Activated CD8-positive, alpha-beta memory T cell treated with anti-CD3 and anti-CD28 coated beads, Interleukin-2, amount 10 ng/mL, durations not matched to agents 7 days and 5 days (primary cell): Measurements from ENCODE around the gene KCNH2. TPM values are rescaled to one million over a fixed set of nuclear protein-coding genes. Genes with fewer than 3 reads are reported as not detected.
"Not testable (repeated sequence)": the region's sequence is repeated elsewhere in the genome, so short reads cannot be mapped to it uniquely, and the experiment has no call there.

ENCODE experiments used
- ATAC-seq: fragments of 150-1000 bp; cut with Tn5 transposase; one replicate; pipeline ENCODE4 v1.10.0; 2021; ENCODE audit warnings: moderate library complexity
- CTCF ChIA-PET: fragments of 350-600 bp; sonication (Branson Sonifier 250); formaldehyde crosslinking; loops from one replicate; lab custom pipeline; 2021; ENCODE audit warnings: antibody characterized with exemption; lab: Charles Lee
- DNase-seq: peaks from one replicate; pipeline ENCODE4 v3.0.0-alpha.2; 2020
- H3K27ac Mint-ChIP-seq: one replicate; pipeline ENCODE4 v1.8.0; 2021; ENCODE audit warnings: mild to moderate bottlenecking, mixed read lengths
- H3K27me3 Mint-ChIP-seq: one replicate; pipeline ENCODE4 v1.8.0; 2021; ENCODE audit warnings: mixed read lengths
- H3K36me3 Mint-ChIP-seq: one replicate; pipeline ENCODE4 v1.8.0; 2021; ENCODE audit warnings: mild to moderate bottlenecking, mixed read lengths
- H3K4me1 Mint-ChIP-seq: one replicate; pipeline ENCODE4 v1.8.0; 2021; ENCODE audit warnings: mixed read lengths
- H3K4me3 Mint-ChIP-seq: one replicate; pipeline ENCODE4 v1.8.0; 2021; ENCODE audit warnings: mild to moderate bottlenecking, moderate library complexity, mixed read lengths
- H3K9me3 Mint-ChIP-seq: one replicate; pipeline ENCODE4 v1.8.0; 2022; ENCODE audit warnings: low read depth, mixed read lengths
- total RNA-seq, 2 experiments: library from RNA; stranded (reverse); gene quantifications; one replicate each; pipeline ENCODE4 v1.2.3, GENCODE V29; 2021

Gene KCNH2
- under 1 TPM in 1 of 2 experiments, not detected in 1; 0.07 TPM for total RNA-seq

DNA sequence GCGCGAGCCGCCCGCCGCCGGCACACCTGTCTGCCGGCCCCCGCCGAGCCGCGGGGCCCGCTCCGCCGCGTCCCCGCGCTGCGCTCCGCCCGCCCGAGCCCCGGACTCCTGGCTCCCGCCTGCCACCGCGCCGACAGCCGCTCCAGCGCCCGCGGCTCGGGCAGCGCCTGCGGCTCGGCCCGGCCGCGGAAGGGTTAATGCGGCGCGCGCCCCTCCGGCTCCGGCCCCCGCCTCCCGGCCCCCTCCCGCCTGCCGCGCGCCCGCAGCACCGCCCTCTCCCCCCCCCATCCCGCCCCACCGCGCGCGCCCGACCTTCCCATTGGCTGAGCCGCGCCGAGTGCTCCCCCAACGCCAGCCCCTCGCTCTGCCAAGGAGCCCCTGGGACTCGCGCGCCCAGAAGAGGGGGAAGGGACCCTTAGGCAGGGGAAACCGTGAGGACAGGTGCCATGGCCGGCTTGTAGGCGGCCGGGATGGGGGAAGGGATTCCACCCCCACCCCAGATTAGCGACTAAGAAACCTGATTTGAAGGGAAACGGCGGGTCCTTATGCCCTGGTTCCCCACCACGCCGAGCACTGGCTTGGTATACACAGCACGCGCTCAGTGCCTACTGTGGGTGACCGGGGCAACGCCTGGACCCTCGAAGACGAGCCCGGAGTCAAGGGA, at the start of gene KCNH2:
KCNH2 (minus strand) TSS at position 196 of the 664 bp plus-strand sequence. CDS start 408 bp downstream, outside the sequence.
- Mint-ChIP-seq H3K36me3 (no peaks in the 10 kb centered on the region), H3K9me3 (no peaks in the 10 kb centered on the region), H3K27ac (no peak within 1 kb of the TSS), H3K27me3 (peaks cover 61% of the 10 kb centered on the region), H3K4me3 (peak within 1 kb of the TSS; percentile 14), H3K4me1 (peaks cover 21% of the 10 kb centered on the region)
- DNase-seq (no peak), ATAC-seq (no peak)
- CTCF ChIA-PET: interaction anchor here (0.6 to 1.7 kb wide), 6 partner anchors 9 to 80 kb away, joined by 3 to 6 read pairs (median 5); no protein-coding TSS in a partner anchor

- H3K9me3 Mint-ChIP-seq, ATAC-seq, H3K27me3 Mint-ChIP-seq, DNase-seq, H3K36me3 Mint-ChIP-seq: not testable (repeated sequence)
- peaks cover 20% of the 10 kb centered on the region for H3K4me1 Mint-ChIP-seq
- H3K27ac Mint-ChIP-seq: peak overlapping the region; percentile 95
- peak overlapping the region; percentile 88 for H3K4me3 Mint-ChIP-seq
- CTCF ChIA-PET: interaction anchor here (0.8 to 7.2 kb wide), 17 partner anchors 9 to 708 kb away, joined by 3 to 66 read pairs (median 5); partner anchors contain the start of genes CHPF2, FASTK and TMUB1
These were observed 49.6 kb upstream of the KCNH2 start for GRCh38 chr7:151027728-151028130.

DNA sequence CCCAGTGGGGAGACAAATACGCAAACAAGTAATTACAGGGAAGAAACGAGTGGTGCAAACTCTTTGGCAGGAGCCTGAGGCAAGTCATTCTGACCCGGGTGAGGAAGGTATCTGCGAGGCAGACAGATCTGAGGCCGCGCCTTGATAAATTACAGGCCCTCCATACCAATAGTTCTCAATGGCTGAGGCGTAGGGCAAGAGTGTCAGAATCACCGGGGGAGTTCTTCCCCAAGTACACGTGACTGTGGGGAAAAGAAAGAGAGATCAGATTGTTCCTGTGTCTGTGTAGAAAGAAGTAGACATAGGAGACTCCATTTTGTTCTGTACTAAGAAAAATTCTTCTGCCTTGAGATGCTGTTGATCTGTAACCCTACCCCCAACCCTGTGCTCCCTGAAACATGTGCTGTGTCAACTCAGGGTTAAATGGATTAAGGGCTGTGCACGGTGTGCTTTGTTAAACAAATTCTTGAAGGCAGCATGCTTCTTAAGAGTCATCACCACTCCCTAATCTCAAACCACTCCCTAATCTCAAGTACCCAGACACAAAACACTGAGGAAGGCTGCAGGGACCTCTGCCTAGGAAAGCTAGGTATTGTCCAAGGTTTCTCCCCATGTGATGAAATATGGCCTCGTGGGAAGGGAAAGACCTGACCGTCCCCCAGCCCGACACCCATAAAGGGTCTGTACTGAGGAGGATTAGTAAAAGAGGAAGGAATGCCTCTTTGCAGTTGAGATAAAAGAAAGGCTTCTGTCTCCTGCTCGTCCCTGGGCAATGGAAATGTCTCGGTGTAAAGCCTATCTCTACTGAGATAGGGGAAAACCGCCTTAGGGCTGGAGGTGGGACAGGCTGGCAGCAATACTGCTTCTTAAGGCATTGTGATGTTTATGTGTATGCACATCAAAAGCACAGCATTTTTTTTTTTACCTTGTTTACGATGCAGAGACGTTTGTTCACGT, 48.9 kb upstream of the KCNH2 start:
- H3K36me3 Mint-ChIP-seq, H3K9me3 Mint-ChIP-seq, DNase-seq, H3K27me3 Mint-ChIP-seq, ATAC-seq: not testable (repeated sequence)
- Mint-ChIP-seq H3K4me3 (peak overlapping the region; percentile 88), H3K4me1 (peaks cover 20% of the 10 kb centered on the region), H3K27ac (peak overlapping the region; percentile 95)
- CTCF ChIA-PET: interaction anchor here (0.9 to 7.2 kb wide), 9 partner anchors 9 to 149 kb away, joined by 3 to 66 read pairs (median 7); partner anchors contain the start of gene TMUB1

GRCh38 chr7:151025924-151026671, 48.0 kb upstream of the KCNH2 start:
- ATAC-seq: no peak
- Mint-ChIP-seq H3K27ac (peak overlapping the region; percentile 13), H3K4me1 (peaks cover 20% of the 10 kb centered on the region), H3K36me3 (no peaks in the 10 kb centered on the region), H3K9me3 (no peaks in the 10 kb centered on the region), H3K27me3 (peaks cover 8% of the 10 kb centered on the region), H3K4me3 (no peak overlapping the region)
- no peak for DNase-seq
- CTCF ChIA-PET: interaction anchor here (0.6 to 0.9 kb wide), 3 partner anchors 17 to 100 kb away, joined by 3 read pairs; no protein-coding TSS in a partner anchor

DNA sequence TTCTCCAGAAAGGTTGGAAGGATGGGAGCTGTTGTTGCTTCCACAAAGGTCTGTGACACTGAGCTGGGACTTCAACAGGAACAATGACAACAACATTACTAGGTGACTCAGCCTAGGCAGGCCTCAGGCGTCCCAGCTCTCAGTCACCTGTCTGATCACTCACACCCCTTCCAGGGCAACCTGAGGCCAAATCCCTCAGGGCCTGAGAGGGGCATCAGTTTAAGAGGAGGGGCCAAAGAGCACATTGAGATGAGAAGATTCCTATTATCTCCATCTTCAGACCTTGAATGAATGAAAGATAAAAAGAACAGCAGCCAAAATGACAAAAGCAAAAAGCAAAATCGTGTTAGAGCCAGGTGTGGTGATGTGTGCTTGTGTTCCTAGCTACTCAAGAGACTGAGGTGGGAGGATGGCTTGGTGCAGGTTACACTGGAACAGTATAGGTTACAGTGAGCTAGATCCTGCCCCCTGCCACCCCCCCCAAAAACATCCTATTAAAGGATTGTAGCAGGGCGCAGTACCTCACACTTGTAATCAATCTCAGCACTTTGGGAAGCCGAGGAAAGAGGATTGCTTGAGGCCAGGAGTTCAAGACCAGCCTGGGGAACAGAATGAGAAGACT, 46.4 kb upstream of the KCNH2 start, which contains the start of gene ATG9B:
ATG9B (minus strand) TSS at position 60 of the 622 bp plus-strand sequence. CDS start 71 bp downstream, outside the sequence.
- peaks cover 24% of the 10 kb centered on the region for H3K27me3 Mint-ChIP-seq
- ATAC-seq (no peak), DNase-seq (no peak)
- no peaks in the 10 kb centered on the region for H3K9me3 Mint-ChIP-seq
- no peak within 1 kb of the TSS for H3K4me3 Mint-ChIP-seq
- H3K36me3 Mint-ChIP-seq: no peaks in the 10 kb centered on the region
- H3K27ac Mint-ChIP-seq: no peak within 1 kb of the TSS
- H3K4me1 Mint-ChIP-seq: peaks cover 17% of the 10 kb centered on the region
- CTCF ChIA-PET: interaction anchor here (1.0 kb wide), 1 partner anchor 17 kb away, joined by 3 read pairs; no protein-coding TSS in a partner anchor

DNA sequence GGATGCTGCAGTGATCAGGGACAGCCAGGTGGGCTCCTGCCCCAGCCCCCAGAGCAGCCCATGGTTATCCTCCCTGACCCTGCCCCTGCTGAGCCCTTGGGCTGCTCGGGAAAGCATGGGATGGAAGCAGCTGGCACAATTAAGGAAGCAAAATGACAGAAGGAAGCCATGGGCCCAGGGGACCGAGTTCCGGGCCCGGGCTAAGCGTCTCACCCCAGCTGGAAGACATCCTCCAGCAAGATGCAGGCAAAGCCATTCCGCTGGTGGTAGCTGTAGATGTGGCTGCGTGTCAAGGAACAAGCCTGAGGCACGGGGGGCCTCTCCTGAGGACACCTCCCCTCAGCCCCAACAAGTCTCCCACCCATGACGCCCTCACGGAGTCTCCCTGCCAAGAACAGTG, 45.1 kb upstream of the KCNH2 start:
- Mint-ChIP-seq H3K27ac (no peak overlapping the region), H3K4me3 (no peak overlapping the region), H3K27me3 (peaks cover 33% of the 10 kb centered on the region), H3K36me3 (no peaks in the 10 kb centered on the region), H3K9me3 (no peaks in the 10 kb centered on the region), H3K4me1 (peaks cover 17% of the 10 kb centered on the region)
- ATAC-seq (no peak), DNase-seq (no peak)
- CTCF ChIA-PET: interaction anchor here (0.7 kb wide), 1 partner anchor 13 kb away, joined by 3 read pairs; no protein-coding TSS in a partner anchor

- H3K4me3 Mint-ChIP-seq: no peak overlapping the region
- H3K4me1 Mint-ChIP-seq: peaks cover 25% of the 10 kb centered on the region
- no peaks in the 10 kb centered on the region for H3K36me3 Mint-ChIP-seq
- ATAC-seq (no peak), DNase-seq (no peak)
- CTCF ChIA-PET: interaction anchor here (0.7 to 7.8 kb wide), 6 partner anchors 11 to 91 kb away, joined by 3 to 66 read pairs (median 12); partner anchors contain the start of gene ABCB8
- no peak overlapping the region for H3K27ac Mint-ChIP-seq
- H3K27me3 Mint-ChIP-seq: peaks cover 41% of the 10 kb centered on the region
- no peaks in the 10 kb centered on the region for H3K9me3 Mint-ChIP-seq
These were observed 42.1 kb upstream of the KCNH2 start for GRCh38 chr7:151020231-151020630.

DNA sequence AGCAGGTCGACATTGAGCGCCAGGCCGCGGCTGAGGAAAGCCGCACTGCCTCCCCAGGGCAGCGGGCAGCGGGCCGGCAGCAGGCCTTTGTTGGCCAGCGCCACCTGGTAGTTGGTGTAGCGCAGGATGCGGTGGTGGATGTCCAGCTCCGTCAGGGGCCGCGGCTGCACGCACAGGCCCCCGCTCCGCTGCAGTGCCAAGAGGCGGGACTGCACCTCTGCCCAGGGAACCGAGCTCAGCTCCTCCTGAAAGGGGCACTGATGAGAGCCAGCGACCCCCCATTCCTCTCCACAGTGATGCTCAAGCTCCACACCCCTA, 41.0 kb upstream of the KCNH2 start:
- Mint-ChIP-seq H3K27me3 (peaks cover 41% of the 10 kb centered on the region), H3K36me3 (peaks cover 2% of the 10 kb centered on the region), H3K4me1 (peaks cover 37% of the 10 kb centered on the region), H3K4me3 (peak overlapping the region; percentile 32), H3K27ac (no peak overlapping the region), H3K9me3 (no peaks in the 10 kb centered on the region)
- ATAC-seq (no peak), DNase-seq (no peak)
- CTCF ChIA-PET: interaction anchor here (0.7 to 7.8 kb wide), 23 partner anchors 12 to 585 kb away, joined by 3 to 76 read pairs (median 7); partner anchors contain the start of genes ABCB8 and TMUB1

DNA sequence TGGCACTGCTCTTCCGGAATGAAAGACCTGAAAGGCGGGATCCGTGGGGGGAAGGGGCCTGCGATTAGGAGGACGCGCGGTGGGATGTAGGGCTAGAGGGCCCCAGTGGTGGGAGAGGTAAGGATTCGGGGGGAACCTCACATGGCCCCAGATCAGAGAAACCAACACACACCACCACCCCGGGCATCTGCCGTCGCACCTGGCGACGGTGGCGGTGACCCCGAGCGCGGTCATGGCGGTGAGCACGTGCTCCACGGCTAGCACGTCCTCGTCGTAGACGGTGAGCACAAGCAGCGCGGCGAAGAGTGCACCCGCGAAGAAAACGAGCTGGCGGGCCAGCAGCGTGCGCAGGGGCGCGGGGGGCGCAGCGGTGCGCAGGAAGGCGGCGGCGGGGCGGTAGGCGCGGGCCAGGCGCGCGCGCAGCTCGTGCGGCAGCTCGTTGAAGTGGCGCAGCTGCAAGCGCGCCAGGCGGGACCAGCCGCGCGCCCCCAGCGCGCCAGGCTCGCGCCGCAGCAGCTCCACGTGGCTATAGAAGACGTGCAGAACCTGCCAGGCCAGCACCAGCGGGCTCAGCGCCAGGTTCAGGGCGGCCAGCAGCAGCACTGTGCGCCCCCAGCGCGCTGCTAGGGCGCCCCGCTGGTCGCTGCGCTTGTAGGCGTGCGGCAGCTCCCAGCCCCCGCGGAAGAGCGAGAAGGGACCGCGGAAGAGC, 40.5 kb upstream of the KCNH2 start:
- Mint-ChIP-seq H3K36me3 (peaks cover 2% of the 10 kb centered on the region), H3K27ac (peak overlapping the region; percentile 52), H3K4me1 (peaks cover 41% of the 10 kb centered on the region), H3K9me3 (no peaks in the 10 kb centered on the region), H3K4me3 (peak overlapping the region; percentile 69), H3K27me3 (peaks cover 41% of the 10 kb centered on the region)
- CTCF ChIA-PET: interaction anchor here (0.7 to 7.8 kb wide), 31 partner anchors 11 to 614 kb away, joined by 3 to 76 read pairs (median 5); partner anchors contain the start of genes ABCB8, FASTK and TMUB1
- ATAC-seq: peak; percentile 28
- peak; percentile 47 for DNase-seq

- Mint-ChIP-seq H3K4me1 (peaks cover 45% of the 10 kb centered on the region), H3K9me3 (no peaks in the 10 kb centered on the region), H3K27ac (peak overlapping the region; percentile 52), H3K4me3 (peak overlapping the region; percentile 69), H3K27me3 (peaks cover 39% of the 10 kb centered on the region), H3K36me3 (peaks cover 2% of the 10 kb centered on the region)
- ATAC-seq (peak; percentile 64), DNase-seq (peak; percentile 84)
- CTCF ChIA-PET: interaction anchor here (0.7 to 7.8 kb wide), 29 partner anchors 11 to 615 kb away, joined by 3 to 76 read pairs (median 5); partner anchors contain the start of genes ABCB8, FASTK and TMUB1
These were observed 39.9 kb upstream of the KCNH2 start for GRCh38 chr7:151017953-151018420.

DNA sequence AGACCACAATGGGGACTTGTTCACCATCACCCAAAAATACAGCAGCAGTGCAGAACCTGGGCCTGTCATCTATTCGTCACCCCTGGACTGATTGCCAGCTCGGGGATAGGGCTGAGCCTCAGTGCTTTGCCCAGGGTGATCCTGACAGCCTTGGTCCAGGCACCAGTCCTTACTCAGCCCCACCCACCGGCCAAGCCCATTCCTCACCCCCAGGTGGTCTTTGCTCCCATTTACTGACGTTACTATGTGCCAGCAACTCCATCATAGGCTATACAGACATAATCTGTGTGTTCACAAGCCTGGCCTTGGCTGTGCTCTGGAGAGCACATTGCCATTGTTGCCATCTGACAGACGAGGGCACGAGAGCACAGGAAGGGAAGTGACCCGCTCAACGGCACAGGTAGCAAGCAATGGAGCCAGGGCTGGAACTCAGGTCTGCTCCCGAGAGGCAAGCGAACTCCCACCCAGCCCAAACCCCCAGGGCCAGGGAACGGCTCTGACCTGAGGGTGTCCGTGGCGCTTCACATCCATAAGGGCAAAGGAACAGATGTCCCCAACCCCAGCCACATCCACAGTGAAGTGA, 39.3 kb upstream of the KCNH2 start:
- Mint-ChIP-seq H3K4me3 (peak overlapping the region; percentile 69), H3K9me3 (no peaks in the 10 kb centered on the region), H3K36me3 (peaks cover 2% of the 10 kb centered on the region), H3K27ac (peak overlapping the region; percentile 2), H3K4me1 (peaks cover 50% of the 10 kb centered on the region), H3K27me3 (peaks cover 36% of the 10 kb centered on the region)
- CTCF ChIA-PET: interaction anchor here (0.8 to 7.8 kb wide), 22 partner anchors 10 to 615 kb away, joined by 3 to 76 read pairs (median 6); partner anchors contain the start of genes ABCB8, FASTK and TMUB1
- DNase-seq (no peak), ATAC-seq (no peak)
